SH-SY5Y (cell line): ENCODE measurements around the gene TPM4.

Experiments used
- GATA2 ChIP-seq: IDR thresholded peaks from 2 replicates; pipeline ENCODE4 v1.6.1; 2011; ENCODE audit warnings: mild to moderate bottlenecking, low read depth, low read length
- GATA3 ChIP-seq: IDR thresholded peaks from 2 replicates; pipeline ENCODE4 v1.6.1; 2011; ENCODE audit warnings: low read depth, mild to moderate bottlenecking, low read length, moderate library complexity

DNA sequence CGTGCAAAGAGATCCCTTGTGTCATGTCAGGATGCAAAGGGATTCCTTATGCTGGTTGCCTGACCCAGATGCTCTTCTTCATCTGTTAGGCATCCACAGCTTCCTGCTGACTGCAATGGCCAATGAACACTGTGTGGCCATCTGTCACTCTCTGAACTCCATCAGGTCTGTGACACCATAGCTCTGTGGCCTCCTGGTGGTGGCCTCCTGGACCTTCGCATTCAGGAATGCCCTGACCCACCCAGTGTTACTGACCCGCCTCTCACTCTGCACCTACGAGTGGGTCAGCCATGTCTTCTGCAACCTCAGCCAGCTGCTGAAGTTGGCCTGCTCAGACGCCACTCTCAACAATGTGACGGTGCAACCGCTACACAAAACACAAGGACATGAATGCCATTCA lies 23.9 kb upstream of the TPM4 start:
- TF ChIP-seq GATA3 = no peak
- no peak for TF ChIP-seq GATA2
